Measurements from ENCODE around the gene EMC9. TPM values are rescaled to one million over a fixed set of nuclear protein-coding genes. Genes with fewer than 3 reads are reported as not detected.
A peak's percentile ranks its signal among the peaks of the same experiment; 100 is the strongest.

EMC9 gene
- total RNA-seq, result 10 to 100 TPM in 3 of 4 donors, 1 to 10 TPM in 1; 7.4 to 38.7 (median 34.0) TPM

- TF ChIP-seq POLR2A (IDR thresholded peaks at IDR 0.05), result peak; percentile 58 to 92
- TF ChIP-seq CTCF (IDR thresholded peaks at IDR 0.05), result peak; percentile 50 to 91 (median 75)
- Histone ChIP-seq H3K4me3 (peak within 1 kb of the TSS; percentile 73 to 89 (median 86)), H3K27ac (peak within 1 kb of the TSS; percentile 80 to 99 (median 94)), H3K4me1 (peaks cover 0 to 73% (median 21%) of the 10 kb centered on the region in 4 donors), H3K36me3 (peaks cover 0 to 22% (median 3%) of the 10 kb centered on the region in 3 donors), H3K27me3 (no peaks in the 10 kb centered on the region), H3K9me3 (no peaks in the 10 kb centered on the region)
- peak; percentile 100 for DNase-seq
Observed at GRCh38 chr14:24141097-24141880, at the start of gene EMC9. TSS of gene EMC9 (minus strand) at chr14:24141591. CDS start at chr14:24141304, 287 bp downstream.

GRCh38 chr14:24190416-24190815 is 49.0 kb upstream of the EMC9 start:
- no peak for DNase-seq
- Histone ChIP-seq H3K27ac (no peak overlapping the region), H3K4me3 (no peak overlapping the region), H3K9me3 (no peaks in the 10 kb centered on the region), H3K36me3 (peaks cover 0 to 27% (median 0%) of the 10 kb centered on the region in 3 donors), H3K27me3 (no peaks in the 10 kb centered on the region), H3K4me1 (peaks cover 2 to 28% (median 14%) of the 10 kb centered on the region in 4 donors)
- TF ChIP-seq CTCF (IDR thresholded peaks at IDR 0.05) (no peak), POLR2A (IDR thresholded peaks at IDR 0.05) (no peak)

GRCh38 chr14:24189460-24189859 is 48.1 kb upstream of the EMC9 start:
- TF ChIP-seq CTCF (IDR thresholded peaks at IDR 0.05), result no peak
- no peak for TF ChIP-seq POLR2A (IDR thresholded peaks at IDR 0.05)
- no peaks in the 10 kb centered on the region for H3K9me3 ChIP-seq
- DNase-seq, result no peak
- peaks cover under 1 to 22% (median 11%) of the 10 kb centered on the region in 4 donors for H3K4me1 ChIP-seq
- peaks cover 0 to 35% (median 0%) of the 10 kb centered on the region in 3 donors for H3K36me3 ChIP-seq
- H3K4me3 ChIP-seq, result no peak overlapping the region
- H3K27me3 ChIP-seq, result no peaks in the 10 kb centered on the region
- no peak overlapping the region for H3K27ac ChIP-seq

- Histone ChIP-seq H3K27ac (peak overlapping the region in 3 of 4 donors; percentile 69 to 80 (median 69)), H3K36me3 (peaks cover 0 to 39% (median 0%) of the 10 kb centered on the region in 3 donors), H3K27me3 (no peaks in the 10 kb centered on the region), H3K9me3 (no peaks in the 10 kb centered on the region), H3K4me3 (peak overlapping the region in 3 of 4 donors; percentile 76 to 80 (median 78)), H3K4me1 (peaks cover 0 to 18% (median 9%) of the 10 kb centered on the region in 4 donors)
- TF ChIP-seq CTCF (IDR thresholded peaks at IDR 0.05), result no peak
- no peak for DNase-seq
Observed at GRCh38 chr14:24189059-24189375, 47.6 kb upstream of the EMC9 start.

- Histone ChIP-seq H3K4me1 (peaks cover 0 to 18% (median 9%) of the 10 kb centered on the region in 4 donors), H3K36me3 (peaks cover 0 to 45% (median 0%) of the 10 kb centered on the region in 3 donors), H3K27me3 (no peaks in the 10 kb centered on the region), H3K27ac (peak within 1 kb of the TSS; percentile 36 to 80 (median 69)), H3K4me3 (peak within 1 kb of the TSS; percentile 58 to 80 (median 77)), H3K9me3 (no peaks in the 10 kb centered on the region)
- no peak for TF ChIP-seq CTCF (IDR thresholded peaks at IDR 0.05)
- peak in 1 of 2 donors; percentile 29 for TF ChIP-seq POLR2A (IDR thresholded peaks at IDR 0.05)
- peak; percentile 93 to 98 (median 93) for DNase-seq
Observed at GRCh38 chr14:24188251-24189058, 47.1 kb upstream of the EMC9 start, which contains the start of gene IPO4. TSS of gene IPO4 (minus strand) at chr14:24188816. CDS start at chr14:24188787, 29 bp downstream.
